ENCODE data around the gene CCDC61. TPM values are rescaled to one million over a fixed set of nuclear protein-coding genes. Genes with fewer than 3 reads are reported as not detected.

Gene CCDC61
- total and polyA plus RNA-seq, 2 of the 8 experiments (the other 6 are each of a cell fraction or from before 2014, with no cell fraction given) = 7.8 to 17.4 TPM

GRCh38 chr19:46040952-46041500 lies 45.8 kb downstream of the CCDC61 start, which contains the start of gene IGFL4:
TSS of gene IGFL4 (minus strand) at chr19:46041002. CDS start at chr19:46040962, 40 bp downstream.
- H3K36me3 ChIP-seq (ENCODE audit: control insufficient read depth in 2 of 4, insufficient read depth in 4 of 4, low read length in 3 of 4) = no peaks in the 10 kb centered on the region
- H2BK120ac ChIP-seq (replicated peaks; ENCODE audit: low read depth, low read length) = no peak within 1 kb of the TSS
- ChIA-PET CTCF (ENCODE audit: partially characterized antibody) (interaction anchor here (1.0 to 4.6 kb wide), 7 partner anchors 9 to 148 kb away, joined by 3 to 34 read pairs (median 6); no protein-coding TSS in a partner anchor), POLR2A (ENCODE audit: partially characterized antibody) (interaction anchor here (0.5 to 1.3 kb wide), 2 partner anchors 9 to 12 kb away, joined by 3 read pairs; no protein-coding TSS in a partner anchor)
- no peaks in the 10 kb centered on the region; the same call in 1 of the 2 replicates for H3K79me1 ChIP-seq (ENCODE audit: low read depth, low read length)
- peaks cover 0 to 2% (median 2%) of the 10 kb centered on the region in 4 experiments; a peak in 5 of 7 replicates for H3K27me3 ChIP-seq (replicated peaks in 1 of 4; ENCODE audit: control insufficient read depth in 3 of 4, extremely low read depth in 1 of 4, insufficient read depth in 3 of 4, low read length in 3 of 4)
- no peak within 1 kb of the TSS for H3K4me2 ChIP-seq (ENCODE audit: insufficient read depth in 1 of 2, low read depth in 2 of 2, low read length in 2 of 2)
- no peak within 1 kb of the TSS for H4K5ac ChIP-seq (ENCODE audit: insufficient read length, low read depth, low read length)
- no peaks in the 10 kb centered on the region for H4K20me1 ChIP-seq (replicated peaks in 1 of 2; ENCODE audit: control insufficient read depth in 1 of 2, insufficient read depth in 2 of 2, low read length in 2 of 2)
- no peak within 1 kb of the TSS for H3K27ac ChIP-seq (ENCODE audit: low read depth, low read length)
- peaks cover 10 to 25% of the 10 kb centered on the region in 2 experiments; a peak in 3 of 4 replicates for H3K9me3 ChIP-seq (ENCODE audit: insufficient read depth in 2 of 2, low read depth in 1 of 2, low read length in 1 of 2)
- H3K4me1 ChIP-seq (replicated peaks in 1 of 4; ENCODE audit: control insufficient read depth in 3 of 4, insufficient read depth in 4 of 4, low read length in 3 of 4) = no peaks in the 10 kb centered on the region
- FAIRE-seq = no peak
- no peak within 1 kb of the TSS for H3K18ac ChIP-seq (ENCODE audit: extremely low read depth, low read length)
- no peak within 1 kb of the TSS for H3K4me3 ChIP-seq (ENCODE audit: extremely low read depth in 1 of 4, insufficient read depth in 2 of 4, low read depth in 3 of 4, low read length in 4 of 4)
- no peak within 1 kb of the TSS; the same call in 1 of the 2 replicates for H4K8ac ChIP-seq (ENCODE audit: extremely low read depth, insufficient read depth, low read length)
- H3K23me2 ChIP-seq (ENCODE audit: low read depth, low read length) = no peaks in the 10 kb centered on the region
- no peak within 1 kb of the TSS for H2BK20ac ChIP-seq (ENCODE audit: low read length)
- no peak within 1 kb of the TSS for H2BK15ac ChIP-seq (ENCODE audit: low read length)
- H3K56ac ChIP-seq (replicated peaks; ENCODE audit: insufficient read length, low read depth, low read length) = no peak within 1 kb of the TSS
- no peak within 1 kb of the TSS for H2AK5ac ChIP-seq (ENCODE audit: low read depth, low read length)
- no peak within 1 kb of the TSS for H3K14ac ChIP-seq (ENCODE audit: insufficient read length)
- no peak within 1 kb of the TSS for H2BK5ac ChIP-seq (ENCODE audit: low read depth, low read length)
- H3K79me2 ChIP-seq (ENCODE audit: control insufficient read depth in 1 of 2, insufficient read depth in 2 of 2, low read length in 2 of 2) = no peaks in the 10 kb centered on the region
- H3K4ac ChIP-seq (replicated peaks; ENCODE audit: insufficient read length, low read depth, low read length) = no peak within 1 kb of the TSS
- H3K23ac ChIP-seq (ENCODE audit: insufficient read length) = no peak within 1 kb of the TSS
- H2AFZ ChIP-seq (ENCODE audit: low read length) = no peak within 1 kb of the TSS
- no peak within 1 kb of the TSS for H4K91ac ChIP-seq (replicated peaks; ENCODE audit: insufficient read length, low read length)
- no peak within 1 kb of the TSS for H2BK12ac ChIP-seq (ENCODE audit: low read depth, low read length)
- no peak for DNase-seq (ENCODE audit: low read depth in 1 of 2, low spot score in 2 of 2)
- WGBS, 2 experiments (ENCODE audit: extremely low coverage in 1 of 2, insufficient coverage in 1 of 2, insufficient read length in 1 of 2, insufficient replicate concordance in 2 of 2, low coverage in 1 of 2, low lambda C conversion rate in 2 of 2, missing lambda C conversion rate in 1 of 2) = 83% methylated on average over 7 of the region's 7 CpGs; no CpG with 5 or more reads in 1 of the 2 experiments
- H3K9ac ChIP-seq (replicated peaks in 1 of 4; ENCODE audit: extremely low read depth in 1 of 4, low read depth in 3 of 4, low read length in 3 of 4) = no peak within 1 kb of the TSS
- no peak for TF ChIP-seq CTCF (IDR thresholded peaks at IDR 0.05; ENCODE audit: control extremely low read depth in 1 of 3, insufficient read depth in 1 of 3, low read depth in 1 of 3, low read length in 3 of 3)
- TF ChIP-seq BCL11A (IDR thresholded peaks at IDR 0.05; ENCODE audit: low read depth in 2 of 2, low read length in 2 of 2) = no peak
- TF ChIP-seq KDM4A (IDR thresholded peaks at IDR 0.05; ENCODE audit: low read depth, low read length, severe bottlenecking) = no peak
- TF ChIP-seq POLR2A (IDR thresholded peaks at IDR 0.05; ENCODE audit: control extremely low read depth in 1 of 2, low read depth in 2 of 2, low read length in 2 of 2) = no peak
- no peak for TF ChIP-seq RAD21 (IDR thresholded peaks at IDR 0.05 in 1 of 2, conservative IDR thresholded peaks at IDR 0.05 in 1 of 2; ENCODE audit: low read depth in 2 of 2, low read length in 2 of 2)
- TF ChIP-seq TAF1 (IDR thresholded peaks at IDR 0.05; ENCODE audit: low read depth, low read length) = no peak
- no peak for TF ChIP-seq RXRA (IDR thresholded peaks at IDR 0.05; ENCODE audit: insufficient read depth, low read depth, low read length)
- TF ChIP-seq POU5F1 (IDR thresholded peaks at IDR 0.05; ENCODE audit: low read depth, low read length) = no peak
- TF ChIP-seq CBX5 (IDR thresholded peaks at IDR 0.05; ENCODE audit: low read depth, low read length) = no peak
- no peak for TF ChIP-seq RFX5 (IDR thresholded peaks at IDR 0.05; ENCODE audit: borderline replicate concordance, low read depth, low read length)
- no peak for TF ChIP-seq KDM5A (IDR thresholded peaks at IDR 0.05; ENCODE audit: low read length)

Data from H1 (cell line).